Lung (tissue), 12 donors: ENCODE data around the gene LIN28A. TPM values are rescaled to one million over a fixed set of nuclear protein-coding genes. Genes with fewer than 3 reads are reported as not detected.

ENCODE experiments used
- ATAC-seq: fragments of 200-7000 bp; cut with Tn5 transposase; one replicate; pipeline ENCODE4 v1.9.1; 2020; ENCODE audit warnings: moderate number of reproducible peaks; ENCODE audit not compliant: insufficient read depth, low FRiP score
- DNase-seq, 3 donors: peaks; one replicate each; pipeline ENCODE4 v3.0.0-alpha.2; 2013 to 2017
- H3K27ac ChIP-seq, 2 donors: one replicate each; pipeline ENCODE4 v1.5.1; 2013; ENCODE audit warnings: mild to moderate bottlenecking in 2 of 2, moderate library complexity in 2 of 2, control low read depth in 1 of 2, inconsistent platforms in 1 of 2, low read depth in 1 of 2, low read length in 1 of 2
- H3K27me3 ChIP-seq, 3 donors: one replicate each; pipeline ENCODE4 v1.5.1; 2013; ENCODE audit warnings: low read length in 2 of 3; ENCODE audit not compliant: control insufficient read depth in 3 of 3, insufficient read depth in 3 of 3
- H3K36me3 ChIP-seq, 4 donors: one replicate each; pipeline ENCODE4 v1.5.1; 2013; ENCODE audit warnings: low read length in 4 of 4, mild to moderate bottlenecking in 1 of 4, moderate library complexity in 1 of 4; ENCODE audit not compliant: control insufficient read depth in 4 of 4, insufficient read depth in 4 of 4
- H3K4me1 ChIP-seq, 5 donors: one replicate each; pipeline ENCODE4 v1.5.1; 2013; ENCODE audit warnings: low read length in 5 of 5, mild to moderate bottlenecking in 2 of 5, moderate library complexity in 1 of 5; ENCODE audit not compliant: control insufficient read depth in 5 of 5, insufficient read depth in 5 of 5
- H3K4me3 ChIP-seq: one replicate; pipeline ENCODE4 v1.5.1; 2013; ENCODE audit warnings: mild to moderate bottlenecking, control low read depth, moderate library complexity
- H3K9ac ChIP-seq, 2 donors: one replicate each; pipeline ENCODE4 v1.5.1; 2013; ENCODE audit warnings: low read length in 2 of 2, control low read depth in 1 of 2; ENCODE audit not compliant: insufficient read depth in 1 of 2
- H3K9me3 ChIP-seq, 4 donors: one replicate each; pipeline ENCODE4 v1.5.1; 2013; ENCODE audit warnings: low read length in 3 of 4, mild to moderate bottlenecking in 1 of 4, moderate library complexity in 1 of 4; ENCODE audit not compliant: control insufficient read depth in 4 of 4, insufficient read depth in 3 of 4
- CTCF ChIP-seq: IDR thresholded peaks from 2 replicates; pipeline ENCODE4 v1.5.1; 2012; ENCODE audit warnings: mild to moderate bottlenecking; ENCODE audit errors: control extremely low read depth, extremely low read depth
- WGBS, 2 donors: extraction: QIAGEN DNeasy Blood & Tissue Kit; methylation state at CpG; one replicate each; pipeline ENCODE4 v1.1.7; 2013; 5-methylcytosine and 5-hydroxymethylcytosine counted together
- polyA plus RNA-seq, 2 donors: library from polyadenylated mRNA; stranded (reverse); fragments of 200-250 nt; gene quantifications; one replicate each; pipeline ENCODE4 v1.2.1, GENCODE V29; 2013
- total RNA-seq, 2 donors: library from RNA; depleted of rRNA in 1 of 2; stranded (reverse); fragments of >200 nt in 1 of 2; gene quantifications; one replicate each; pipeline ENCODE4 v1.2.1, GENCODE V29; 2014 to 2021
- donor health status: control.
- donor health status: control.
- donor health status: Bipolar disorder and iron deficiency.
- donor health status: healthy.
- donor health status: DM: yes; HTN: yes; CAD: no.

The LIN28A gene
- total and polyA plus RNA-seq, 4 donors = 0.80 TPM; not detected in 3

GRCh38 chr1:26438041-26438440, 27.4 kb downstream of the LIN28A start:
- peaks cover 0 to 3% (median 2%) of the 10 kb centered on the region in 5 donors for H3K4me1 ChIP-seq

GRCh38 chr1:26440259-26440658, 29.6 kb downstream of the LIN28A start:
- peaks cover 18 to 51% (median 34%) of the 10 kb centered on the region in 4 donors for H3K36me3 ChIP-seq
- H3K27ac ChIP-seq = no peak overlapping the region
- no peak for TF ChIP-seq CTCF
- no peak for ATAC-seq
- H3K9me3 ChIP-seq = no peaks in the 10 kb centered on the region
- H3K27me3 ChIP-seq = no peaks in the 10 kb centered on the region
- no peak for DNase-seq
- WGBS, 2 donors = 95 to 100% methylated on average over 2 of the region's 2 CpGs
- no peak overlapping the region for H3K9ac ChIP-seq
- H3K4me1 ChIP-seq = no peaks in the 10 kb centered on the region
- H3K4me3 ChIP-seq = no peak overlapping the region

More at GRCh38 chr1:26438041-26438440, 27.4 kb downstream of the LIN28A start:
- Histone ChIP-seq H3K27me3 (no peaks in the 10 kb centered on the region), H3K9ac (no peak overlapping the region), H3K36me3 (peaks cover 16 to 40% (median 27%) of the 10 kb centered on the region in 4 donors), H3K4me3 (no peak overlapping the region), H3K9me3 (no peaks in the 10 kb centered on the region), H3K27ac (no peak overlapping the region)
- TF ChIP-seq CTCF = no peak
- DNase-seq (no peak), ATAC-seq (no peak)
- 99% methylated on average over 6 of the region's 6 CpGs for WGBS, 2 donors

GRCh38 chr1:26449868-26450267, 39.3 kb downstream of the LIN28A start:
- no peak for DNase-seq
- 91% methylated on average over 3 of the region's 3 CpGs for WGBS, 2 donors
- H3K27me3 ChIP-seq = no peaks in the 10 kb centered on the region
- H3K27ac ChIP-seq = no peak overlapping the region
- no peaks in the 10 kb centered on the region for H3K9me3 ChIP-seq
- H3K9ac ChIP-seq = no peak overlapping the region
- H3K36me3 ChIP-seq = peaks cover 23 to 35% (median 28%) of the 10 kb centered on the region in 4 donors
- H3K4me1 ChIP-seq = no peaks in the 10 kb centered on the region
- no peak for ATAC-seq
- no peak overlapping the region for H3K4me3 ChIP-seq
- TF ChIP-seq CTCF = no peak

GRCh38 chr1:26450908-26451307, 40.3 kb downstream of the LIN28A start:
- TF ChIP-seq CTCF = no peak
- H3K9ac ChIP-seq = no peak overlapping the region
- H3K27me3 ChIP-seq = no peaks in the 10 kb centered on the region
- DNase-seq (no peak), ATAC-seq (no peak)
- H3K4me1 ChIP-seq = no peaks in the 10 kb centered on the region
- 96 to 98% methylated on average over 3 of the region's 3 CpGs for WGBS, 2 donors
- H3K36me3 ChIP-seq = peaks cover 26 to 33% (median 30%) of the 10 kb centered on the region in 4 donors
- no peaks in the 10 kb centered on the region for H3K9me3 ChIP-seq
- H3K4me3 ChIP-seq = no peak overlapping the region
- H3K27ac ChIP-seq = no peak overlapping the region
